GM19397 (cell line): Measurements from ENCODE around the gene ABCA4.

Source experiments
- ATAC-seq: cut with Tn5 transposase; IDR thresholded peaks from one replicate; pipeline ENCODE4 v1.9.1; 2021; ENCODE audit warnings: mild to moderate bottlenecking, moderate library complexity; ENCODE audit not compliant: unreplicated experiment

Gene ABCA4

GRCh38 chr1:94031591-94031990 lies 89.4 kb downstream of the ABCA4 start:
- no peak for ATAC-seq

DNA sequence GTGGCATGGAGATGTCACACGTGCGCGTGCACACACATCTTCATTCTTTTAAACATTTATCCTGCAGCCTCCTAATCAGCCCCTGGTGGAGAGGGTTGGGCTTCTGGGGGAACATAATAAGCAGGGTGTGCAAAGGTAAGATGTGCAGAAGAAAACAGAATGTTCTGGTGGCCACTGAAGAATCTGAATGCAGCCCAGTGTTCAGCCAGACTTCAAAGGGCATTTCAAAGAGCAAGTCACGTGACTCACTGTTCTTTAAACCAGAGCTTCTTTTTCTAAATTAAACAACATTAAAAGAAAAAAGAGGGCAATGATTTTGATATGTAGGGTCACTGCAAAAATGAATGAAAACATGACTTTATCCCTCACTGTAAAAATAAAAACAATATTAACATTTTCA lies 89.8 kb downstream of the ABCA4 start:
- no peak for ATAC-seq

DNA sequence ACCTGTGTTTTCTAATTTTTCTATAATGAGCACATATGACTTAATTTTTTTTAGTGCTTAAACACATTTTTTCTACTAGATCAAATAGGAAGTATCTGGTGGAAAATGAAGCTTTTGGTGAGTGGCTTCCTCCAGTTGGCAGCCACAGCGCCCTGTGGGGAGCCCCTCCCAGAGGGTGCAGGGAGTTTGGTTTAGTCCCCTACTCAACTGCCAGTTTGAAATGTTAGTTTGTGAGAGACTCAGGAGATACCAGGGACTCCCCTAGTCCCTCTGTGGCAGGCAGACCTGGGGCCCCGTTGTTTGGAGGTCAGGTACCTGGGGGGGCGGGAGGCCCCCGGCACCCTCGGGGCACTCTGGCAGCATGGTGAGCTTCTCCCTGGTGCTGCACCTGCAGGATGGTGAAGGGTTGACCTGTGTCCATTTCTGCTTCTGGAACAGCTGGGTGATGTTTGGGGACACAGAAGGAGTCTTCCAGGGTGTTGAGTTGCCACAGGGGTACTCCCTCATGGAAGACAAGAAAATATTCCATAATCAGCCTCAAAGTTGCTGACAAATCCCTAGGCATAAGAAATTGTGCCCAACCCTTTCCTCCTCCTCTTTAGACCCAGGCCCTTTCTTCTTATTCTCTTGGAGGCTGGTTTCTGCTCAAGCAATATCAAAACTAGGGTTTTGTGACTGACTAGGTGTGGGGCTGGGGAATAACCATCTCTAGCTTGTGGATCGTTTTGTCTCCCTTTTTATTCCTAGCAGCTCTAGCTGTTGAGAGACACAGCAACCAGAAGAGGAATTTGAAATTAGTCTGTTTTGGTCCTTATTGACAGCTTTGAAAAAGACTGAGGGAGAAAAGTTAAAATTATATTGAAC lies 91.6 kb downstream of the ABCA4 start:
- no peak for ATAC-seq

- ATAC-seq = no peak
These were observed 93.0 kb downstream of the ABCA4 start for GRCh38 chr1:94027721-94028515.

GRCh38 chr1:94026619-94027380 lies 94.1 kb downstream of the ABCA4 start:
- no peak for ATAC-seq

- ATAC-seq = no peak
These were observed 95.3 kb downstream of the ABCA4 start for GRCh38 chr1:94025383-94026340.

GRCh38 chr1:94024104-94024792 lies 96.7 kb downstream of the ABCA4 start:
- ATAC-seq = no peak

DNA sequence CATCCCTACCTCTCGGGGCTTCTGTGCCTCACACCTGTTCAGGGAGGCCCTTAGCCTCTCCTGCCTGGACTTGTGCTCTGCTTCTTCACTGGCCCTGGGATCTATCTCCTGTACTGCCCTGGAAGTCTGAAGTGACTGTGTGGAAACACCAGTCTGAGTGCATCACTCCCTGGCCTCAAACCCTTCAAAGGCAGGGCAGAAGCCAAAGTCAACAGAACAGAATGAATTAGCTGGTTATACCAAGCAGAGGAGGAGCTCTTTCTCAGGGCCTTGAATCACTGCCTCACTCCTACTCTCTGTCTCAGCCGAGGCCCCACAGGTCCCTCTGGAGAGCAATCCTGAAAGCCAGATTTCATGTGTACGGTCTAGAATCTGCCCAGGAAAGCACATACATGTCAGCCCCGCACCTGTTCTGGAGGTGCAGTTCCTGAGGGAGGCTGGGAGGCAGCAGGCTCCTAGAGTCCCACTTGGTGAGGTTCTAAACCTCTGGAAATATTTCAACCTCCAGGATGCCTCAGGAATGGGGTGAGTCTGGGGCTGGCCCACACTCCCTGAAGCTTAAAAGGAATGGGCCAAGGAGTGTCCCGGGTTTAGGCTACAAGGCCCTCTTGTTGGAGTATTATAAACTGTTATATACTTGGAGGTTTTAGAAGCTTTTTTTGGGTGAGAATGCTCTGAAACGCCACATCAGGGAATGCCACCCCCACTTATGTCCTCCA lies 98.3 kb downstream of the ABCA4 start:
- ATAC-seq = no peak

- no peak for ATAC-seq
These were observed 100.0 kb downstream of the ABCA4 start for GRCh38 chr1:94020764-94021579.

- no peak for ATAC-seq
These were observed 101.6 kb downstream of the ABCA4 start for GRCh38 chr1:94019327-94019726.

GRCh38 chr1:94017155-94017829 lies 103.7 kb downstream of the ABCA4 start:
- no peak for ATAC-seq

DNA sequence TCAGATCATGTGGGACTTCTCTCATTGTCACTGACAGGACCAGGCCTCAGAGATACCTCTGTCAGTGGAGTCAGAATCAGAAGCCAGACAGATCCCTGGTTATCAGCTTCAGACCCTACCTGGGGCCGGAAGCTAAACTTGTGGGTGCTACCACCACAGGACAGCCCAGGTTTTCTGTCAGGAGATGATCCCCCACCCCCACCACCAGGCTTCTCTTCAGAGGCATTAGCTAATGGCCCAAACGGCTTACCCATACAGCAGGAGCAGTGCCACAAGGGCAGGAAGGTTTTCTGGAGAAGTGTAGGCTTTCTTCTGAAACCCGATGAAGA lies 105.5 kb downstream of the ABCA4 start:
- ATAC-seq = no peak

GRCh38 chr1:94014635-94015488 lies 106.1 kb downstream of the ABCA4 start:
- no peak for ATAC-seq

DNA sequence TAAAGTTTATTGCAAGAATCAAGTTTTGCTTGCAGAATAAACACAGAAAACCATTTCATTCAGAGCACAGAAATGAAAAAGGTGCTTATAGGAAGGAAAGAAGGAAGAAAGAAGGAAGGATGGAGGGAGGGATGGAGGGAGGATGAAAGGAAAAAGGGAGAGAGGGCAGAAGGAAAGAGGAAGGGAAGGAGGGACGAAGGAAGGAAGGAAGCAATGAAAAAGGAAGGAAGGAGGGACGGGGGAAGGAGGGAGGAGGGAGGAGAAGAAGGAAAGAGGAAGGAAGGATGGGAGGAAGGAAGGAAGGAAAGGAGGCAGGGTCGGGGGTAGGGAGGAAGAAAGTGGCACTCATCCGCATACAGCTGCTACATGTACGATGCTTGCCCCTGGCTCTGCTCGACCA lies 106.9 kb downstream of the ABCA4 start:
- no peak for ATAC-seq

- no peak for ATAC-seq
These were observed 107.5 kb downstream of the ABCA4 start for GRCh38 chr1:94013367-94013878.

DNA sequence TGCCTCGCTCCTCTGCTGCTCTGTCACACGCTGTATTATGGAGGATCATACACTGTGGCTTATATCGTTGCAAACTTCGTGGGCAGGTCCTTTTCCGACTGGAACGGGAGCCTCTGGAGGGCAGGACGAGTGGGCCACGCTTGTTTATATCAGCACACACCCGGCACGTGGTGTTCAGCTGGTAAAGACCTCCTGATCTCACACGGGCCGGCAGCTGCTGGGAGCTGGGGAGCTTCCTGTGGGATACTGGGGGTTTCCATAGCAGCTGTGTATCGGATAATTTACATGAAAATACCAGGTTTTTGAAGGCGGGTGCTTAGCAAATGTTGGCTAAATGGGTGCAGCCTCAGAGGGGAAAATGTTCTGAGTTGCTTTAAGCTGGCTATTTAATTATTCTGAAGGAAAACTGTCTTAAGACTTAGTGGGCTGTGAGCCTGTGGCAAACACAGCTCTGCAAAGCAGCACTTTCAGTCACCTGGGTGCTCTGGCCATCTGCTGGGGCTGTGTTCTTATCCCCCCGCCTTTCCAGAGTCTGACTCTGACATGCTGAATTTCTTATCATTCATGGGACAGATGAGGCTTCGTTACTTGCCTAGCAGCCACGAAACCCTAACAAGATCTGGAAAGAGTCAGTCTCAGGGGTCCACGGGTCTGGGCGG lies 108.1 kb downstream of the ABCA4 start:
- no peak for ATAC-seq
